Right lobe of liver (tissue), 6 donors: ENCODE data around the gene RBFA. TPM values are rescaled to one million over a fixed set of nuclear protein-coding genes. Genes with fewer than 3 reads are reported as not detected.

Experiments used
- ATAC-seq, 4 donors: fragments of 200-7000 bp; cut with Tn5 transposase; one replicate each; pipeline ENCODE4 v1.9.1; 2020; ENCODE audit warnings: mild to moderate bottlenecking in 4 of 4, moderate library complexity in 4 of 4
- DNase-seq, 3 donors: peaks; one replicate each; pipeline ENCODE4 v3.0.0-alpha.2; 2020
- H3K27ac ChIP-seq, 3 donors: fragments of 200-600 bp; one replicate each; pipeline ENCODE4 v1.8.0; 2022
- H3K27me3 ChIP-seq, 2 donors: fragments of 200-600 bp; one replicate each; pipeline ENCODE4 v1.8.0; 2022
- H3K36me3 ChIP-seq, 4 donors: fragments of 200-600 bp; sonication (generic) in 1 of 4; one replicate each; pipeline versions ENCODE4 v1.5.1 to v1.8.0; 2017 to 2022; ENCODE audit warnings: control low read depth in 1 of 4
- H3K4me1 ChIP-seq, 4 donors: fragments of 200-600 bp; sonication (generic) in 1 of 4; one replicate each; pipeline versions ENCODE4 v1.5.1 to v1.8.0; 2017 to 2022; ENCODE audit warnings: control low read depth in 1 of 4
- H3K4me3 ChIP-seq, 3 donors: fragments of 200-600 bp; one replicate each; pipeline ENCODE4 v1.8.0; 2022
- H3K9me3 ChIP-seq, 4 donors: fragments of 200-600 bp; sonication (generic) in 1 of 4; one replicate each; pipeline versions ENCODE4 v1.5.1 to v1.8.0; 2017 to 2022; ENCODE audit warnings: control low read depth in 1 of 4
- POLR2A ChIP-seq: fragments of 450-650 bp; IDR thresholded peaks from one replicate; pipeline ENCODE4 v1.6.1; 2017; ENCODE audit warnings: antibody characterized with exemption, mild to moderate bottlenecking
- WGBS: methylation state at CpG from one replicate; pipeline ENCODE4 v1.1.6; 2018; ENCODE audit warnings: low coverage, low lambda C conversion rate; ENCODE audit not compliant: insufficient coverage; ENCODE audit errors: missing lambda C conversion rate; 5-methylcytosine and 5-hydroxymethylcytosine counted together
- intact Hi-C, 2 donors: fragments of 100-400 bp; cut with DNase I; formaldehyde crosslinking; loops; one replicate each; pipeline versions ENCODE4 v1.11.2 to v1.14.1; 2022
- total RNA-seq, 6 experiments: library from RNA; depleted of rRNA in 2 of 6; stranded (reverse); fragments of >200 nt in 2 of 6; fragmentation: NEBNext Ultra II Directional in 3 of 6; extraction: Animal tissue kit (Norgen Biotek cat#: 25700) in 3 of 6; gene quantifications; one replicate each; pipeline versions ENCODE4 v1.1.0 to v1.2.4, GENCODE V29; 2016 to 2023
- TF ChIP-seq, protein P1 (sequence below), 4 donors: fragments of 200-600 bp in 3 of 4; fragments of 450-650 bp in 1 of 4; IDR thresholded peaks; one replicate each; pipeline versions ENCODE4 v1.5.1 to v1.8.0; 2016 to 2022; ENCODE audit warnings: antibody characterized with exemption in 4 of 4, mild to moderate bottlenecking in 2 of 4
- donor health status: DM: no; HTN: yes; CAD: no.
- donor health status: DM: no; HTN: no; CAD: no.
- donor health status: DM: no; HTN: no; CAD: no.
- donor health status: DM: no; HTN: yes; CAD: no.
- donor health status: DM: no; HTN: yes; CAD: no.

The RBFA gene
- total RNA-seq, 6 experiments from 2014 or later = 12.3 to 36.6 (median 18.8) TPM

DNA sequence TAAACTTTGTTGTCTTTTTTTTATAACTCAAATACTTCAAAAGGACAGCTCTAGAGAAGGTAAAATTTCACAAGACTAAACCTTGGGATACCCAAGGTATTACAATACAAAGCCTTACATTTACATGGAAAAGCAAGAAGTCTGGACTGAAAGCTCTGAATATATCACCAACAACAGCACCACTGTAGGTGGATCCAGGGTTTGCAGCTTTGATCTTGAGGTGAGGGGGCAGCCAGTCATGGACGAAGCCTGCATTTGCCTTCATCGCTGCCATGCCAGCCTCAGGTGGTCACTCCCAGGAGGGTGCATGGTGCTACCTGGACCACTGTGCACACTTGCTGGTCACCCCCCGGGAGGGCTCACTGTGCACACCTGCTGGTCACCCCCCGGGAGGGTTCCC, 36.6 kb downstream of the RBFA start:
- intact Hi-C loops = no loop called here
- no CpG with 5 or more reads among the region's 4 CpGs for WGBS

DNA sequence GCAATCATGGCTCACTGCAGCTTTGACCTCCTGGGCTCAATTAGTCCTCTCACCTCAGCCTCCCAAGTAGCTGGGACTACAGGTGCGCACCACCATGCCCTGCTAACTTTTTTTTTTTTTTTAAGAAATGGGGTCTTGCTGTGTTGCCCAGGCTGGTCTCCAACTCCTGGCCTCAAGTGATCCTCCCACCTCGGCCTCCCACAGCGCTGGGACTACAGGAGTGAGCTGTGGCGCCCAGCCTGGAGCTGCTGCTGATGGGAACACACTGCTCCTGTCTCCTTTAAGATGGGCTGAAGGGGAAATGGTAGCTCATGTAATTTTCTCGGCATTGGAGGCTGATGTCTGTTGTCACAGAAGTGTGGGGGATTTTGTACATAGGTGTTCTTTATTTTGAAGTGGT, 39.9 kb downstream of the RBFA start:
- WGBS = 60% methylated on average over 1 of the region's 5 CpGs
- TF ChIP-seq POLR2A = no peak
- TF ChIP-seq, protein P1, sequence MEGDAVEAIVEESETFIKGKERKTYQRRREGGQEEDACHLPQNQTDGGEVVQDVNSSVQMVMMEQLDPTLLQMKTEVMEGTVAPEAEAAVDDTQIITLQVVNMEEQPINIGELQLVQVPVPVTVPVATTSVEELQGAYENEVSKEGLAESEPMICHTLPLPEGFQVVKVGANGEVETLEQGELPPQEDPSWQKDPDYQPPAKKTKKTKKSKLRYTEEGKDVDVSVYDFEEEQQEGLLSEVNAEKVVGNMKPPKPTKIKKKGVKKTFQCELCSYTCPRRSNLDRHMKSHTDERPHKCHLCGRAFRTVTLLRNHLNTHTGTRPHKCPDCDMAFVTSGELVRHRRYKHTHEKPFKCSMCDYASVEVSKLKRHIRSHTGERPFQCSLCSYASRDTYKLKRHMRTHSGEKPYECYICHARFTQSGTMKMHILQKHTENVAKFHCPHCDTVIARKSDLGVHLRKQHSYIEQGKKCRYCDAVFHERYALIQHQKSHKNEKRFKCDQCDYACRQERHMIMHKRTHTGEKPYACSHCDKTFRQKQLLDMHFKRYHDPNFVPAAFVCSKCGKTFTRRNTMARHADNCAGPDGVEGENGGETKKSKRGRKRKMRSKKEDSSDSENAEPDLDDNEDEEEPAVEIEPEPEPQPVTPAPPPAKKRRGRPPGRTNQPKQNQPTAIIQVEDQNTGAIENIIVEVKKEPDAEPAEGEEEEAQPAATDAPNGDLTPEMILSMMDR (IDR thresholded peaks at IDR 0.05) = no peak
- intact Hi-C loops = no loop called here
- no peak for DNase-seq
- no peaks in the 10 kb centered on the region for H3K4me1 ChIP-seq
- H3K9me3 ChIP-seq = no peaks in the 10 kb centered on the region
- no peaks in the 10 kb centered on the region for H3K27me3 ChIP-seq
- no peak for ATAC-seq
- H3K27ac ChIP-seq = no peak overlapping the region
- no peaks in the 10 kb centered on the region for H3K36me3 ChIP-seq
- H3K4me3 ChIP-seq = no peak overlapping the region

More for the DNA sequence above, 36.6 kb downstream of the RBFA start:
- no peaks in the 10 kb centered on the region for H3K36me3 ChIP-seq
- no peak overlapping the region for H3K27ac ChIP-seq
- no peaks in the 10 kb centered on the region for H3K27me3 ChIP-seq
- H3K9me3 ChIP-seq = no peaks in the 10 kb centered on the region
- DNase-seq (no peak), ATAC-seq (no peak)
- no peak for TF ChIP-seq POLR2A
- TF ChIP-seq, protein P1 (IDR thresholded peaks at IDR 0.05) = no peak
- H3K4me1 ChIP-seq = no peaks in the 10 kb centered on the region
- H3K4me3 ChIP-seq = no peak overlapping the region

DNA sequence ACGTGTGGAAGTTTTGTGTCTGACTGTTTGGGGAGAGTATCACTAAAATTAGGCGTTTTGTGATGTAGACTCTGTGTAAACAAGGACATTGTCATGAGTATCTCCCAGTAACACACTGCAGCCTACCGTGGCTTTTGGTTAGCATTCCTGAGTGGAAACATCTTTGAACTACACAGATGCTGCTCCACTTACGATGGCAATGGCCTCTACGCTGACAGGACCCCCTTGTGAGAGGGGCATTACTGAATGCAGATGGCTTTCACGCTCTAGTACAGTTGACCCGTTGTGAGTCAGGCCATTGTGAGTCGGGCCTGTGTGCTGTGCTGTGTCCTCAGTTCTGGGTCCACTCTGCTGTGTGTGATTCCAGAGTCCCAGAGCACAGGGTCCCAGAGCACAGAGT, 40.5 kb downstream of the RBFA start:
- ATAC-seq (no peak), DNase-seq (no peak)
- H3K4me1 ChIP-seq = no peaks in the 10 kb centered on the region
- no peaks in the 10 kb centered on the region for H3K36me3 ChIP-seq
- intact Hi-C loops = no loop called here
- 89% methylated on average over 5 of the region's 8 CpGs for WGBS
- TF ChIP-seq POLR2A = no peak
- TF ChIP-seq, protein P1 (IDR thresholded peaks at IDR 0.05) = no peak
- H3K27me3 ChIP-seq = no peaks in the 10 kb centered on the region
- no peak overlapping the region for H3K27ac ChIP-seq
- no peaks in the 10 kb centered on the region for H3K9me3 ChIP-seq
- H3K4me3 ChIP-seq = no peak overlapping the region

DNA sequence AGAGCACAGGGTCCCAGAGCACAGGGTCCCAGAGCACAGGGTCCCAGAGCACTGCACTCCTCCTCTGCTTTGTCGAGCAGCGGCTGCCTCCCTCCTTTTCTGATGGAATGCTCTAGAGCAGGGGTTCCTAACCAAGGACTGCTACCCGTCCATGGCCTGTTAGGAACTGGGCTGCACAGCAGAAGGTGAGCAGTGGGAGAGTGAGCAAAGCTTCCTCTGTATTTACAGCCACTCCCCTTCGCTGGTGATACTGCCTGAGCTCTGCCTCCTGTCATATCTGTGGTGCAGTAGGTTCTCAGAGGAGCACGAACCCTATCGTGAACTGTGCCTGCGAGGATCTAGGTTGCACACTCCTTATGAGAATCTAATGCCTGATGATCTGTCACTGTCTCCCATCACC, 41.7 kb downstream of the RBFA start:
- Histone ChIP-seq H3K9me3 (no peaks in the 10 kb centered on the region), H3K4me1 (no peaks in the 10 kb centered on the region), H3K36me3 (no peaks in the 10 kb centered on the region), H3K4me3 (no peak overlapping the region), H3K27me3 (no peaks in the 10 kb centered on the region), H3K27ac (no peak overlapping the region)
- no CpG with 5 or more reads among the region's 7 CpGs for WGBS
- no peak for TF ChIP-seq POLR2A
- TF ChIP-seq, protein P1 (IDR thresholded peaks at IDR 0.05) = no peak
- intact Hi-C loops = no loop called here
- DNase-seq = no peak
- no peak for ATAC-seq

DNA sequence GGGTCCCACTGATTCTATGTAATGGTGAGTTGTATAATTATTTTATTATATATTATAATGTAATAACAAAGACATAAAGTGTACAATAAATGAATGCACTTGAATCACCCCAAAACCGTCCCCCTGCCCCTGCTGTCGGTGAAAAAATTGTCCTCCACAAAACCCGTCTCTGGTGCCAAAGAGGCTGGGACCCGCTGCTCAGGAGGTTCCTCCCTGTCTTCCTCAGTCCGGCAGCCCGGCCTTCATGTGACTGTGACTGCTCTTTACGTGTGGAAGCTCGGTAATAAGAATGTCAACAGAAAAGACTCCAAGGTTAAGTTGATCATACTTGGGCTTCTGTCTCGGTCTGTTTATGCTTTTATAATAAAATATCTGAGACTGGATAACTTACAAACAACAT, 42.1 kb downstream of the RBFA start:
- Histone ChIP-seq H3K4me3 (no peak overlapping the region), H3K4me1 (no peaks in the 10 kb centered on the region), H3K27ac (no peak overlapping the region), H3K27me3 (no peaks in the 10 kb centered on the region), H3K9me3 (no peaks in the 10 kb centered on the region), H3K36me3 (no peaks in the 10 kb centered on the region)
- ATAC-seq (no peak), DNase-seq (no peak)
- TF ChIP-seq, protein P1 (IDR thresholded peaks at IDR 0.05) = no peak
- TF ChIP-seq POLR2A = no peak
- 93% methylated on average over 9 of the region's 9 CpGs for WGBS
- intact Hi-C loops = no loop called here
